ENCODE data around the gene GCM1. TPM values are rescaled to one million over a fixed set of nuclear protein-coding genes. Genes with fewer than 3 reads are reported as not detected.

Gene GCM1
- total RNA-seq, 4 donors from 2014 or later, result 0.36 TPM; not detected in 3

- DNase-seq (ENCODE audit: low spot score) (no peak), ATAC-seq (ENCODE audit: low FRiP score) (no peak)
- TF ChIP-seq, protein P1, sequence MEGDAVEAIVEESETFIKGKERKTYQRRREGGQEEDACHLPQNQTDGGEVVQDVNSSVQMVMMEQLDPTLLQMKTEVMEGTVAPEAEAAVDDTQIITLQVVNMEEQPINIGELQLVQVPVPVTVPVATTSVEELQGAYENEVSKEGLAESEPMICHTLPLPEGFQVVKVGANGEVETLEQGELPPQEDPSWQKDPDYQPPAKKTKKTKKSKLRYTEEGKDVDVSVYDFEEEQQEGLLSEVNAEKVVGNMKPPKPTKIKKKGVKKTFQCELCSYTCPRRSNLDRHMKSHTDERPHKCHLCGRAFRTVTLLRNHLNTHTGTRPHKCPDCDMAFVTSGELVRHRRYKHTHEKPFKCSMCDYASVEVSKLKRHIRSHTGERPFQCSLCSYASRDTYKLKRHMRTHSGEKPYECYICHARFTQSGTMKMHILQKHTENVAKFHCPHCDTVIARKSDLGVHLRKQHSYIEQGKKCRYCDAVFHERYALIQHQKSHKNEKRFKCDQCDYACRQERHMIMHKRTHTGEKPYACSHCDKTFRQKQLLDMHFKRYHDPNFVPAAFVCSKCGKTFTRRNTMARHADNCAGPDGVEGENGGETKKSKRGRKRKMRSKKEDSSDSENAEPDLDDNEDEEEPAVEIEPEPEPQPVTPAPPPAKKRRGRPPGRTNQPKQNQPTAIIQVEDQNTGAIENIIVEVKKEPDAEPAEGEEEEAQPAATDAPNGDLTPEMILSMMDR (IDR thresholded peaks at IDR 0.05), result no peak
Observed at GRCh38 chr6:53179961-53180651, 31.5 kb upstream of the GCM1 start.

GRCh38 chr6:53178837-53179432 lies 30.3 kb upstream of the GCM1 start:
- ATAC-seq (ENCODE audit: low FRiP score) (no peak), DNase-seq (ENCODE audit: low spot score) (no peak)
- TF ChIP-seq, protein P1 (IDR thresholded peaks at IDR 0.05), result no peak

GRCh38 chr6:53175027-53175426 lies 26.4 kb upstream of the GCM1 start:
- TF ChIP-seq, protein P1 (IDR thresholded peaks at IDR 0.05), result no peak
- ATAC-seq (ENCODE audit: low FRiP score) (no peak), DNase-seq (ENCODE audit: low spot score) (no peak)

DNA sequence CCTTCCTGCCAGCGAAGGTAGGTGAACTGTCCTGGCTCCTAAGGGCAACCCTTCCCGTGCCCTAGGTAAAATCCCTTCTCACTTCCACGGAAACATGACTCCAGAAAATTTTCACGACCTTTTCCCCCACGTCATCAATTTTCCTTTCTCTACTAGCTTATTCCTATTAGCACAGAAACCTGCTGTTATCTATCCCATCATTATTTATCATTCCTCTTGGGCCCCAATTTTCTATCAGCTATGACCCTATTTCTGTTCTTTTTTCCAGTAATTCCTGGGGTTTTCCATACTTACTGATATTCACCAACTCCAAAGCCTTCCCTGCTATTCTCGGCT lies 23.8 kb upstream of the GCM1 start:
- ATAC-seq (ENCODE audit: low FRiP score), result no peak
- TF ChIP-seq, protein P1 (IDR thresholded peaks at IDR 0.05), result no peak
- no peak for DNase-seq (ENCODE audit: low spot score)

GRCh38 chr6:53171605-53172467 lies 23.2 kb upstream of the GCM1 start:
- ATAC-seq (ENCODE audit: low FRiP score), result peak; percentile 97
- TF ChIP-seq, protein P1 (IDR thresholded peaks at IDR 0.05), result peak in 2 of 3 donors; percentile 99 to 100
- peak; percentile 87 for DNase-seq (ENCODE audit: low spot score)

DNA sequence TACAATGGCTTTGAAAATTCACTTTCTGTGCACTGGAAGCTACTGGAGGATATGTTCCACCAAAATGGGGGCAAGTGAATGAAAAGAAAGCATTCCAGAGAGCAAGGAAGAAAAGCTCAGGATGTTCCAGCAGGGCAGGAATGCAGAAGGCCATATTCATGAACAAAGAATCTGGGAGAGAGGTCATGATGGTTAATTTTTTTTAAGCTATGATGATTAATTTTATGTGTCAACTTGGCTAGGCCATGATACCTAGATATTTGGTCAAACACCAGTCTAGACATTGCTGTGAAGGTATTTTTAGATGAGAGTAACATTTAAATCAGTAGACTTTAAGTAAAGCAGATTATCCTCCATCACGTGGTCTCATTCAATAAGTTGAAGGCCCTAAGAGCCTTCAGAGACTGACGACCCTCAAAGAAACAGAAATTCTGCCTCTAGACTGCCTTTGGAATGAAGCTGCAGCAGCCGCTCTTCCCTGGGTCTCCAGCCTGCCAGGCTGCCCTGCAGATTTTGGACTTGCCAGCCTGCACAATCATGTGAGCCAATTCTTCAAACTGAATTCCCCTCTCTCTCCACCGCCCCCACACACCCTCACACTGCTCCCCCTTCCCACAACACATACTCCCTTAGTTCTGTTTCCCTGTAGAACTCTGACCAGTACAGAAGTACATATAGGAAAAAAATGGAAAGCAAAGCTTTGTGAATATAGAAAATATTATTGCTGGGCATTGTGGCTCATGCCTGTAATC lies 20.1 kb upstream of the GCM1 start:
- ATAC-seq (ENCODE audit: low FRiP score) (no peak), DNase-seq (ENCODE audit: low spot score) (no peak)
- TF ChIP-seq, protein P1 (IDR thresholded peaks at IDR 0.05), result no peak

Measured in omental fat pad (tissue), 4 donors.